ENCODE results near the gene GMIP.

GMIP gene

GRCh38 chr19:19579533-19580361 is 63.7 kb downstream of the GMIP start:
- H3K27ac ChIP-seq, result no peak overlapping the region
- H3K4me1 ChIP-seq, result no peaks in the 10 kb centered on the region
- H3K27me3 ChIP-seq, result no peaks in the 10 kb centered on the region
- no peak overlapping the region for H3K9ac ChIP-seq
- no peak for TF ChIP-seq Cebpa-rat (IDR thresholded peaks at IDR 0.05)
- no peaks in the 10 kb centered on the region for H4K20me1 ChIP-seq
- no peak overlapping the region for H3K4me2 ChIP-seq
- H3K9me3 ChIP-seq, result no peaks in the 10 kb centered on the region
- no peak overlapping the region for H3K4me3 ChIP-seq
- H3K36me3 ChIP-seq, result no peaks in the 10 kb centered on the region
